Measurements from ENCODE around the gene TMEM117.

GRCh38 chr12:43883748-43884147 lies 47.9 kb downstream of the TMEM117 start:
- TF ChIP-seq JUN (IDR thresholded peaks at IDR 0.05; ENCODE audit: borderline replicate concordance, insufficient read depth, insufficient read length, low read depth) (no peak), CTCF (IDR thresholded peaks at IDR 0.05; ENCODE audit: extremely low read depth in 1 of 2, insufficient read depth in 1 of 2, low read depth in 1 of 2, low read length in 2 of 2) (no peak), EZH2 (IDR thresholded peaks at IDR 0.05; ENCODE audit: borderline replicate concordance, low read depth, low read length, severe bottlenecking) (no peak), POLR2A (IDR thresholded peaks at IDR 0.05; ENCODE audit: low read depth, low read length) (no peak), POLR2AphosphoS5 (IDR thresholded peaks at IDR 0.05; ENCODE audit: insufficient read depth, low read depth, low read length) (no peak), MYC (IDR thresholded peaks at IDR 0.05; ENCODE audit: low read depth, low read length) (no peak), FOS (IDR thresholded peaks at IDR 0.05; ENCODE audit: borderline replicate concordance, insufficient read depth, low read length) (no peak), MAX (IDR thresholded peaks at IDR 0.05; ENCODE audit: insufficient read depth, insufficient read length) (no peak)

Measured in endothelial cell of umbilical vein (primary cell).